ENCODE results near the gene ANKRD11.

The ANKRD11 gene

GRCh38 chr16:89355686-89356085 is 134.7 kb downstream of the ANKRD11 start:
- Histone ChIP-seq H3K4me1 (ENCODE audit: control insufficient read depth, insufficient read depth, low read length) (peaks cover 30% of the 10 kb centered on the region), H3K27me3 (ENCODE audit: control insufficient read depth, insufficient read depth, low read length) (no peaks in the 10 kb centered on the region), H3K9me3 (replicated peaks; ENCODE audit: low read length) (no peaks in the 10 kb centered on the region), H3K36me3 (ENCODE audit: insufficient read depth, low read length) (peaks cover 12% of the 10 kb centered on the region), H3K4me2 (ENCODE audit: low read length) (no peak overlapping the region), H3K4me3 (ENCODE audit: low read length) (no peak overlapping the region), H3K9ac (ENCODE audit: low read depth, low read length) (no peak overlapping the region)

GRCh38 chr16:89355007-89355406 is 135.4 kb downstream of the ANKRD11 start:
- H3K36me3 ChIP-seq (ENCODE audit: insufficient read depth, low read length), result peaks cover 14% of the 10 kb centered on the region
- no peak overlapping the region for H3K9ac ChIP-seq (ENCODE audit: low read depth, low read length)
- H3K4me3 ChIP-seq (ENCODE audit: low read length), result no peak overlapping the region
- H3K4me2 ChIP-seq (ENCODE audit: low read length), result no peak overlapping the region
- H3K9me3 ChIP-seq (replicated peaks; ENCODE audit: low read length), result no peaks in the 10 kb centered on the region
- H3K27me3 ChIP-seq (ENCODE audit: control insufficient read depth, insufficient read depth, low read length), result no peaks in the 10 kb centered on the region
- peaks cover 30% of the 10 kb centered on the region for H3K4me1 ChIP-seq (ENCODE audit: control insufficient read depth, insufficient read depth, low read length)

GRCh38 chr16:89354325-89354724 is 136.0 kb downstream of the ANKRD11 start:
- no peaks in the 10 kb centered on the region for H3K27me3 ChIP-seq (ENCODE audit: control insufficient read depth, insufficient read depth, low read length)
- H3K9ac ChIP-seq (ENCODE audit: low read depth, low read length), result no peak overlapping the region
- peaks cover 14% of the 10 kb centered on the region for H3K36me3 ChIP-seq (ENCODE audit: insufficient read depth, low read length)
- H3K4me1 ChIP-seq (ENCODE audit: control insufficient read depth, insufficient read depth, low read length), result peaks cover 25% of the 10 kb centered on the region
- no peak overlapping the region for H3K4me3 ChIP-seq (ENCODE audit: low read length)
- H3K4me2 ChIP-seq (ENCODE audit: low read length), result no peak overlapping the region
- no peaks in the 10 kb centered on the region for H3K9me3 ChIP-seq (replicated peaks; ENCODE audit: low read length)

GRCh38 chr16:89352091-89352681 is 138.2 kb downstream of the ANKRD11 start:
- Histone ChIP-seq H3K4me3 (ENCODE audit: low read length) (no peak overlapping the region), H3K4me2 (ENCODE audit: low read length) (no peak overlapping the region), H3K27me3 (ENCODE audit: control insufficient read depth, insufficient read depth, low read length) (no peaks in the 10 kb centered on the region), H3K36me3 (ENCODE audit: insufficient read depth, low read length) (peaks cover 14% of the 10 kb centered on the region), H3K9me3 (replicated peaks; ENCODE audit: low read length) (no peaks in the 10 kb centered on the region), H3K9ac (ENCODE audit: low read depth, low read length) (no peak overlapping the region), H3K4me1 (ENCODE audit: control insufficient read depth, insufficient read depth, low read length) (peaks cover 5% of the 10 kb centered on the region)

- peaks cover 11% of the 10 kb centered on the region for H3K36me3 ChIP-seq (ENCODE audit: insufficient read depth, low read length)
- no peaks in the 10 kb centered on the region for H3K9me3 ChIP-seq (replicated peaks; ENCODE audit: low read length)
- H3K4me2 ChIP-seq (ENCODE audit: low read length), result no peak overlapping the region
- no peaks in the 10 kb centered on the region for H3K4me1 ChIP-seq (ENCODE audit: control insufficient read depth, insufficient read depth, low read length)
- no peak overlapping the region for H3K4me3 ChIP-seq (ENCODE audit: low read length)
- H3K9ac ChIP-seq (ENCODE audit: low read depth, low read length), result no peak overlapping the region
- no peaks in the 10 kb centered on the region for H3K27me3 ChIP-seq (ENCODE audit: control insufficient read depth, insufficient read depth, low read length)
Measured at GRCh38 chr16:89351645-89352044, 138.7 kb downstream of the ANKRD11 start.

GRCh38 chr16:89350701-89351380 is 139.5 kb downstream of the ANKRD11 start:
- Histone ChIP-seq H3K27me3 (ENCODE audit: control insufficient read depth, insufficient read depth, low read length) (no peaks in the 10 kb centered on the region), H3K9ac (ENCODE audit: low read depth, low read length) (no peak overlapping the region), H3K9me3 (replicated peaks; ENCODE audit: low read length) (no peaks in the 10 kb centered on the region), H3K36me3 (ENCODE audit: insufficient read depth, low read length) (peaks cover 11% of the 10 kb centered on the region), H3K4me3 (ENCODE audit: low read length) (no peak overlapping the region), H3K4me2 (ENCODE audit: low read length) (no peak overlapping the region), H3K4me1 (ENCODE audit: control insufficient read depth, insufficient read depth, low read length) (peaks cover 4% of the 10 kb centered on the region)

GRCh38 chr16:89349947-89350633 is 140.3 kb downstream of the ANKRD11 start:
- H3K36me3 ChIP-seq (ENCODE audit: insufficient read depth, low read length), result peaks cover 11% of the 10 kb centered on the region

GRCh38 chr16:89347807-89348206 is 142.6 kb downstream of the ANKRD11 start:
- H3K36me3 ChIP-seq (ENCODE audit: insufficient read depth, low read length), result peaks cover 11% of the 10 kb centered on the region
- no peak overlapping the region for H3K9ac ChIP-seq (ENCODE audit: low read depth, low read length)
- peaks cover 32% of the 10 kb centered on the region for H3K4me1 ChIP-seq (ENCODE audit: control insufficient read depth, insufficient read depth, low read length)
- no peaks in the 10 kb centered on the region for H3K27me3 ChIP-seq (ENCODE audit: control insufficient read depth, insufficient read depth, low read length)
- H3K9me3 ChIP-seq (replicated peaks; ENCODE audit: low read length), result no peaks in the 10 kb centered on the region
- no peak overlapping the region for H3K4me3 ChIP-seq (ENCODE audit: low read length)
- H3K4me2 ChIP-seq (ENCODE audit: low read length), result no peak overlapping the region

More at GRCh38 chr16:89349947-89350633, 140.3 kb downstream of the ANKRD11 start:
- H3K9ac ChIP-seq (ENCODE audit: low read depth, low read length), result no peak overlapping the region
- no peaks in the 10 kb centered on the region for H3K9me3 ChIP-seq (replicated peaks; ENCODE audit: low read length)
- peaks cover 12% of the 10 kb centered on the region for H3K4me1 ChIP-seq (ENCODE audit: control insufficient read depth, insufficient read depth, low read length)
- no peak overlapping the region for H3K4me3 ChIP-seq (ENCODE audit: low read length)
- H3K4me2 ChIP-seq (ENCODE audit: low read length), result no peak overlapping the region
- no peaks in the 10 kb centered on the region for H3K27me3 ChIP-seq (ENCODE audit: control insufficient read depth, insufficient read depth, low read length)

- Histone ChIP-seq H3K9ac (ENCODE audit: low read depth, low read length) (no peak overlapping the region), H3K27me3 (ENCODE audit: control insufficient read depth, insufficient read depth, low read length) (no peaks in the 10 kb centered on the region), H3K36me3 (ENCODE audit: insufficient read depth, low read length) (peaks cover 11% of the 10 kb centered on the region), H3K4me3 (ENCODE audit: low read length) (no peak overlapping the region), H3K4me1 (ENCODE audit: control insufficient read depth, insufficient read depth, low read length) (peaks cover 32% of the 10 kb centered on the region), H3K4me2 (ENCODE audit: low read length) (no peak overlapping the region), H3K9me3 (replicated peaks; ENCODE audit: low read length) (no peaks in the 10 kb centered on the region)
Measured at GRCh38 chr16:89346869-89347268, 143.5 kb downstream of the ANKRD11 start.

- H3K36me3 ChIP-seq (ENCODE audit: insufficient read depth, low read length), result peaks cover 2% of the 10 kb centered on the region
- H3K4me1 ChIP-seq (ENCODE audit: control insufficient read depth, insufficient read depth, low read length), result peaks cover 32% of the 10 kb centered on the region
- no peaks in the 10 kb centered on the region for H3K9me3 ChIP-seq (replicated peaks; ENCODE audit: low read length)
- no peak overlapping the region for H3K4me3 ChIP-seq (ENCODE audit: low read length)
- H3K9ac ChIP-seq (ENCODE audit: low read depth, low read length), result no peak overlapping the region
- H3K27me3 ChIP-seq (ENCODE audit: control insufficient read depth, insufficient read depth, low read length), result no peaks in the 10 kb centered on the region
- H3K4me2 ChIP-seq (ENCODE audit: low read length), result peak overlapping the region; percentile 81
Measured at GRCh38 chr16:89345642-89346150, 144.7 kb downstream of the ANKRD11 start.

GRCh38 chr16:89344846-89345611 is 145.3 kb downstream of the ANKRD11 start:
- peak overlapping the region; percentile 81 for H3K4me2 ChIP-seq (ENCODE audit: low read length)
- H3K27me3 ChIP-seq (ENCODE audit: control insufficient read depth, insufficient read depth, low read length), result no peaks in the 10 kb centered on the region
- peak overlapping the region; percentile 60 for H3K4me3 ChIP-seq (ENCODE audit: low read length)
- H3K9ac ChIP-seq (ENCODE audit: low read depth, low read length), result peak overlapping the region; percentile 61
- peaks cover 32% of the 10 kb centered on the region for H3K4me1 ChIP-seq (ENCODE audit: control insufficient read depth, insufficient read depth, low read length)
- no peaks in the 10 kb centered on the region for H3K36me3 ChIP-seq (ENCODE audit: insufficient read depth, low read length)
- H3K9me3 ChIP-seq (replicated peaks; ENCODE audit: low read length), result no peaks in the 10 kb centered on the region

Data from skeletal muscle satellite cell (primary cell).